AG04449 (cell line): Measurements from ENCODE around the gene CTU2.

Experiments used
- CTCF ChIA-PET: fragments of 350-600 bp; formaldehyde crosslinking; extraction: SDS; loops from one replicate; lab custom pipeline; 2021; ENCODE audit warnings: antibody characterized with exemption; lab: Yijun Ruan, JAX
- POLR2A ChIA-PET: fragments of 400-600, 350-600 bp; formaldehyde crosslinking; extraction: SDS; loops from one replicate; lab custom pipeline; 2020; ENCODE audit warnings: antibody characterized with exemption, inconsistent platforms; lab: Yijun Ruan, JAX
- DNase-seq: peaks from one replicate; pipeline ENCODE4 v3.0.0-alpha.2; 2010; ENCODE audit warnings: low read depth, low spot score
- H3K4me3 ChIP-seq: 2 replicates; pipeline ENCODE4 v1.5.1; 2011; ENCODE audit warnings: low read depth, mild to moderate bottlenecking, control low read depth, low read length
- CTCF ChIP-seq: IDR thresholded peaks from one replicate; pipeline ENCODE4 v1.5.1; 2011; ENCODE audit warnings: mild to moderate bottlenecking, moderate library complexity, low read length, control low read depth, inconsistent platforms; ENCODE audit not compliant: insufficient read depth; ENCODE audit errors: missing control alignments

The CTU2 gene

GRCh38 chr16:88748364-88748763, 42.1 kb downstream of the CTU2 start:
- H3K4me3 ChIP-seq = no peak overlapping the region
- no peak for TF ChIP-seq CTCF
- ChIA-PET CTCF (interaction anchor here (4.9 to 25.4 kb wide), 2 partner anchors 12 to 14 kb away, joined by 66 to 544 read pairs; no protein-coding TSS in a partner anchor), POLR2A (interaction anchor here (0.7 kb wide), 1 partner anchor 9 kb away, joined by 4 read pairs; no protein-coding TSS in a partner anchor)
- DNase-seq = no peak

GRCh38 chr16:88749358-88749757, 43.1 kb downstream of the CTU2 start:
- no peak for TF ChIP-seq CTCF
- ChIA-PET POLR2A (no interaction called here), CTCF (interaction anchor here (25.4 to 25.7 kb wide), 2 partner anchors 5 to 13 kb away, joined by 544 read pairs; no protein-coding TSS in a partner anchor)
- H3K4me3 ChIP-seq = no peak overlapping the region
- no peak for DNase-seq

- H3K4me3 ChIP-seq = no peak overlapping the region
- TF ChIP-seq CTCF = no peak
- ChIA-PET CTCF (interaction anchor here (25.4 to 25.7 kb wide), 2 partner anchors 6 to 11 kb away, joined by 544 read pairs; no protein-coding TSS in a partner anchor), POLR2A (interaction anchor here (1.6 kb wide), 1 partner anchor 34 kb away, joined by 5 read pairs; the partner anchor contains the start of gene PIEZO1)
- no peak for DNase-seq
Measured at GRCh38 chr16:88750854-88751253, 44.6 kb downstream of the CTU2 start.

GRCh38 chr16:88752386-88753002, 46.2 kb downstream of the CTU2 start:
- CTCF ChIA-PET = interaction anchor here (25.4 to 25.7 kb wide), 2 partner anchors 8 to 9 kb away, joined by 544 read pairs; no protein-coding TSS in a partner anchor
- TF ChIP-seq CTCF = no peak
- no peak overlapping the region for H3K4me3 ChIP-seq
- POLR2A ChIA-PET = no interaction called here
- no peak for DNase-seq

GRCh38 chr16:88753191-88753590, 46.9 kb downstream of the CTU2 start:
- no peak for DNase-seq
- H3K4me3 ChIP-seq = no peak overlapping the region
- TF ChIP-seq CTCF = no peak
- POLR2A ChIA-PET = interaction anchor here (1.7 to 2.7 kb wide), 2 partner anchors 9 to 31 kb away, joined by 5 to 13 read pairs; partner anchors contain the start of gene PIEZO1
- CTCF ChIA-PET = interaction anchor here (2.7 to 25.7 kb wide), 3 partner anchors 8 to 29 kb away, joined by 11 to 544 read pairs (median 544); no protein-coding TSS in a partner anchor

- no peak for DNase-seq
- H3K4me3 ChIP-seq = no peak overlapping the region
- CTCF ChIA-PET = interaction anchor here (2.7 to 25.7 kb wide), 3 partner anchors 8 to 28 kb away, joined by 11 to 544 read pairs (median 544); no protein-coding TSS in a partner anchor
- TF ChIP-seq CTCF = no peak
- POLR2A ChIA-PET = interaction anchor here (1.5 to 2.7 kb wide), 3 partner anchors 9 to 31 kb away, joined by 3 to 13 read pairs (median 5); partner anchors contain the start of gene PIEZO1
Measured at GRCh38 chr16:88753602-88754001, 47.3 kb downstream of the CTU2 start.
